GM18868 (cell line): ENCODE results near the gene EEFSEC.

Source experiments
- ATAC-seq: cut with Tn5 transposase; IDR thresholded peaks from one replicate; pipeline ENCODE4 v1.9.1; 2021; ENCODE audit warnings: mild to moderate bottlenecking, moderate library complexity; ENCODE audit not compliant: unreplicated experiment

The EEFSEC gene

GRCh38 chr3:128326051-128326823 lies 173.0 kb downstream of the EEFSEC start:
- ATAC-seq: no peak

DNA sequence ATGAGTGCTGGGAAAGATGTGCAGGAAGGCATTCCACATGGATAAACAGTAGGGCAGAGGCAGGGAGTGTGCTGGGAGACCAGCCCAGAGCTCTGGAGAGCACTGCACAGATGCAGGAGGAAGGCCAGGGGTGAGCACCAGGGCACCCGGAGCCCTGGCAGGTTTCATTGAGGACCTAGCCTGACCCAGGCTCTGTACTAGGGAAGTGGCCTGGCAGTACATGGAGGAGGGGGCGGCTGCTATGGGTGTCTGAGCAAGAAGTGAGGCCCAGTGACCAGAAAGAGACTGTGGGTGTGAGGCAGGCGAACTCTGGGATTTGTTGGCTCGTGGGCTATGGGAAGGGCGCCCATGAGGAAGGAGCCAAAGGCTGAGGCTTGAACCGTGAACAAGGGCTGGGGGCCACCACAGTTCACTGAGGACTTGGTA lies 174.3 kb downstream of the EEFSEC start:
- no peak for ATAC-seq

- ATAC-seq: no peak
Observed at GRCh38 chr3:128328546-128329458, 175.5 kb downstream of the EEFSEC start.

DNA sequence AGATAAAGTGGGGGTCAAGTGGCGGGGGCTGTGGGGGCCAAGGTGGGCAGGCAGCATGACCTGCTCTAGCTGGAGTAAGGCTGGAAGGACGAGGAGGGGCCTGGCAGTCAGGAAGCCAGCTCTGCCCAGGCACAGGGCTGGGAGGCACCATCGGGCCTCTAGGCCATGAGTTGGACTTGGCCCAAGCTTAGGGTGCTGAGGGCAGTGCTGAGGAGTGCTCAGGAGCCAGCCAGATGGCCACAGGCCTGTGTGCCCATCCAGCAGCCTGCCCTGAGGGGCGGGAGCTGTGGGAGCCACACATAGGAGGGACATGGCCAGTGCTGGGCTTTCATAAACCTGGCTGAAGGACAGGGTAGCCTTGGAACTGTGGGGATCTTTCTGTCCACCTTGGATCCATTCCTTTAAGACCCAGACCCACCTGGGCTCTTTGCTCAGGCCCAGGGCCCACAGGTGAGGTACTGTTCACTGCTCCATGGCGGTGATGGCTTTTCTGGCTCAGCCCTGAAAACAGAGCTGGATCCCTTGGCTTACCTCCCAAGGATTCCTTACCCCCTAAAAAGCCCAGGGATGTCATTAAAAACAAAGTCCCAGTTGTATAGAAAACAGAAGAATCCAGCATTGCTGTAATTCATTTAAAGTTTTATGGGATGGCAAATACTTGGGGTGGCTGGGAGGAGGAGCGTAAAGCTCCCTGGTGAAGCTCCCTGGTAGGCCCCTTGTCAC lies 176.4 kb downstream of the EEFSEC start:
- no peak for ATAC-seq

DNA sequence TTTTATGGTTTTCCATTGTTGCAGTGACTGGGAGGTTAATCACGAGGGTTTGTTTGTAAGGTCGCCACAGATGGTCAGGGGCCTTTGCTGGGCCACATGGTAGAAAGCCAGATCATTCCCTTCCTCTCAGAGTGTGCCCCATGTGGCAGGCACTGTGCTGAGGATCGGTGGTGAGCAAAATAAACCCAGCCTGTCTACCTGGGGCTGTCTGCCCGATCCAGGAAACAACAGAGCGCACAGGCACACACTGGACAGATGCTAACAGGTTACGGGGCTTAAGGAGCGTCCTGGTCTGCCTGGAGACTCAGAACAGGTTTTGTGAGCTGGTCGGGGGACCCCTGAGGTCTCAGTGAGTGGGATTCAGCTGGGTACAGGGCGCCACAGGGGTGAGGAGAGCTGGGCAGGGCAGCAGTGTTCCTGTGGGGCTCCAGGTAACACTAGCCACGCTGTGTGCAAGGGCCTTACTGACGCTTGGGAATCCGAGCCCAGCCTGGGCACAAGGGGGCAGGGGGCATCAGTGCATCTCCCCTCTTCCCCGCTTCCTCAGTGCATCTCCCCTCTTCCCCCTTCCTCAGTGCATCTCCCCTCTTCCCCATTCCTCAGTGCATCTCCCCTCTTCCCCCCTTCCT lies 177.0 kb downstream of the EEFSEC start:
- no peak for ATAC-seq

GRCh38 chr3:128334086-128334645 lies 180.9 kb downstream of the EEFSEC start:
- ATAC-seq: no peak

DNA sequence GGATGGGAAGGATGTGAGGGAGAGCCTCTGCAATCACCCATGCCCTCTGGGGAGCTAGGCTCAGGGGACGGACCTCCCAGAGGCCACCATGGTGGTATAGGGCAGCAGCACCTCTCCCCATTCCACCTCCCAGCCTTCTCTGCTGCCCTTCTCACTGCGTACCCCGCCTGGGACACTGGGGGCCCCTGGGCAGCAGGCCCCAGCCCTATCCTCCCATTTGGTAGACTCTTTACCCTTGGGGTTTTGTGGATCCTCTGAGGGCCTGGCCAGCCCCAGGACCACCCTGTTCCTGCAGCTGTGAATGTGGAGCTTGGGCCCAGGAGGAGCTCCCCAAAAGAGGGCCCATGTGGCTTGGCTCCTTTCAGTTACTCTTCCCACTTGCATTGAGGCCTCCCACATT lies 181.5 kb downstream of the EEFSEC start:
- no peak for ATAC-seq

GRCh38 chr3:128335621-128336296 lies 182.5 kb downstream of the EEFSEC start:
- ATAC-seq: no peak

GRCh38 chr3:128336337-128337156 lies 183.3 kb downstream of the EEFSEC start:
- ATAC-seq: no peak

DNA sequence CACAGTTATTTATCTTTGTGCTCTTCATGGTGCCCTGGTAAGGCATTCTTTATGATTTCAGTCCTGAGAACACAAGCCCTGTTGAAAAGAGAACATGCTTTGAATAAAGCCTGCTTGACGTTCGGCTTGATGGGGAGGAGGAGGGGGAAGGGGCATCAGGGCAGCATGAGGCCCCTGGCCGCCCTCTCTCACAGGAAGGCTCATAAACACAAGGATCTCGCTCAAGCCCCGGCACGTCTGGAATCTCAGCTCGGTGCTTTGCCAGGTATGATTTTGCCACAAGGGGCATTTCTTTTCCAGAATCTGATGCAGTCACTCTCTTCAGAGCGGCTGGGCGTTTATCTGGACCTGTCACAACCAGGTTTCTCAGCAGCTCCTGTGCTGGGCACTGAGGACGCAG lies 184.0 kb downstream of the EEFSEC start:
- ATAC-seq: no peak

- no peak for ATAC-seq
Observed at GRCh38 chr3:128338536-128339330, 185.5 kb downstream of the EEFSEC start.

GRCh38 chr3:128339491-128340012 lies 186.3 kb downstream of the EEFSEC start:
- no peak for ATAC-seq

- no peak for ATAC-seq
Observed at GRCh38 chr3:128340198-128340903, 187.1 kb downstream of the EEFSEC start.

DNA sequence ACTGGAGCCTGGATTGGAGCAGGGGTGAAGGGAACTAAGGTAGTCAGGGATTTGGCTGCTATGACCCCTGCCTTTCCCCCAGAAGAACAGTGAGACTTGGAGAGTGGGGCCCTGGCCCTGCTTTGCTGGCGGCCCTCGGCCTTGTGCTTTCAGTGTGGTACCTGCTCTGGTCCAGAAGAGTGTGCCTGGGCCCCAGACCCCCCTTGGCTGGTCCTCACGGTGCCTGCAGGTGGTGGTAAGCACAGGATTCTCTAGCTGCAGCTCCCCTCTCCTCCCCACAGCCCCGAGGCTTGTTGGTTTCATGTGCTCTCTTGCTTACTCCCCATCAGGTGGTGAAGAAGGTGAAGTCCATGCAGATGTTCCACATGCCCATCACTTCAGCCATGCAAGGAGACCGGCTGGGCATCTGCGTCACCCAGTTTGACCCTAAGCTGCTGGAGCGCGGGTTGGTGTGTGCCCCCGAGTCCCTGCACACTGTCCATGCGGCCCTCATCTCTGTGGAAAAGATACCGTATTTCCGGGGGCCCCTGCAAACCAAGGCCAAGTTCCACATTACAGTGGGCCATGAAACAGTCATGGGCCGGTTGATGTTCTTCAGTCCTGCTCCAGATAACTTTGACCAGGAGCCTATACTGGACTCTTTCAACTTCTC lies 187.7 kb downstream of the EEFSEC start:
- ATAC-seq: no peak

DNA sequence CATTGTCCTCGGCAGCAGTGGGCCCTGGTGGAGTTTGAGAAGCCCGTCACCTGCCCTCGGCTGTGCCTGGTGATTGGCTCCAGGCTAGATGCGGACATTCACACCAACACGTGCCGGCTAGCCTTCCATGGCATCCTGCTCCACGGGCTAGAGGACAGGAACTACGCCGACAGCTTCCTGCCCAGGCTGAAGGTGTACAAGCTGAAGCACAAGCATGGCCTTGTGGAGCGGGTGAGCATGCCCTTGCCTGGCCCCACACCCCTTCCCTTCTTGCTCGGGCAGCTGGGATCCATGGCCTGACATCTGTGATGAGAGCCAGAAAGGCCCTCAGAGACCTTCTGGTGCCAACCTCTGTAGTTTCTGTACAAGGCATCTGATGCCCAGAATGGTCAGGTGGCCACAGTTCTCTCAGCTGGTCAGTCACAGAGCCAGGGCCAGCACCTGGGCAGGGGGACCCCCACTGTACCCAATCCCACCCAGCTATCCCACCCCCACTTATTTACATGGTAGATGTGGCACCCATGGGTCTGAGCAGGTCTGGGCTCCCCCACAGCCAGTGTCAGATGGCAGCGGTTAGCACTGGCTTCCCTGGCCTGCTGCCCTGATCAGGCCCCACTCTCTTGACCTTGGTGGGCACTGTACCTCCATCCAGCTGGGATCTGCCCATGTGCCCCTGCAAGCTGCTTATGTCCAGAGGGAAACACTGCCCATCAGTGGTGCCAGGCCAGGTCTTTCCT lies 188.5 kb downstream of the EEFSEC start:
- no peak for ATAC-seq

DNA sequence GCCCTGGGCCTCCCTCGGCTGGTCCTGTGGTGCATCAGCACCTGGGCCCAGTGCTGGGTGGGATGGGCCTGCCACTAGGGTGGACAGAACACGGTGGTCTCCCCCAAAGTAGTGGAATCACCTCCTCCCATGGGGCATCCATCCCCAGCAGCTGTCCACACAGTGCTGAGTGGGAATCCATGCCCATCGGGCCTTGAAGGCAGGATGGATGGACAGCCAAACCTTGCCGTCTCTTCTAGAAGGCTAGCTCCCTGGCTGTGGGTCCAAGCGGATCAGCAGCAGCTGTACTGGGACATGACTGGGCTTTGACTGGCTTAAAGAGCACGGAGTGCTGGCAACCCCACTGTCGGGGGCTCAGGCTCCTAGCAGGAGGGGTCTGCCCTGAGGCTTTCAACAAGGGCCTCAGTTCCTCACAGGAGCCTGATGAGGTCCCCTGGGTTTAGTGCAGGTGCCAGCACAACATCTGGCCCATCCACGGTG lies 189.5 kb downstream of the EEFSEC start:
- no peak for ATAC-seq
